22Rv1 (cell line): ENCODE measurements around the gene KLHL2.
"Not testable (repeated sequence)": the region's sequence is repeated elsewhere in the genome, so short reads cannot be mapped to it uniquely, and the experiment has no call there.

Experiments used
- H3K27ac ChIP-seq: fragments of 450-650 bp; 2 replicates; pipeline ENCODE4 v1.5.1; 2017
- ZFX ChIP-seq: fragments of 450-650 bp; IDR thresholded peaks from 2 replicates; pipeline ENCODE4 v1.6.1; 2017; ENCODE audit warnings: antibody characterized with exemption, borderline replicate concordance
- TF ChIP-seq, protein P1 (sequence below): fragments of 450-650 bp; IDR thresholded peaks from 2 replicates; pipeline ENCODE4 v1.5.1; 2017; ENCODE audit warnings: mild to moderate bottlenecking

The KLHL2 gene, protein sequence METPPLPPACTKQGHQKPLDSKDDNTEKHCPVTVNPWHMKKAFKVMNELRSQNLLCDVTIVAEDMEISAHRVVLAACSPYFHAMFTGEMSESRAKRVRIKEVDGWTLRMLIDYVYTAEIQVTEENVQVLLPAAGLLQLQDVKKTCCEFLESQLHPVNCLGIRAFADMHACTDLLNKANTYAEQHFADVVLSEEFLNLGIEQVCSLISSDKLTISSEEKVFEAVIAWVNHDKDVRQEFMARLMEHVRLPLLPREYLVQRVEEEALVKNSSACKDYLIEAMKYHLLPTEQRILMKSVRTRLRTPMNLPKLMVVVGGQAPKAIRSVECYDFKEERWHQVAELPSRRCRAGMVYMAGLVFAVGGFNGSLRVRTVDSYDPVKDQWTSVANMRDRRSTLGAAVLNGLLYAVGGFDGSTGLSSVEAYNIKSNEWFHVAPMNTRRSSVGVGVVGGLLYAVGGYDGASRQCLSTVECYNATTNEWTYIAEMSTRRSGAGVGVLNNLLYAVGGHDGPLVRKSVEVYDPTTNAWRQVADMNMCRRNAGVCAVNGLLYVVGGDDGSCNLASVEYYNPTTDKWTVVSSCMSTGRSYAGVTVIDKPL

DNA sequence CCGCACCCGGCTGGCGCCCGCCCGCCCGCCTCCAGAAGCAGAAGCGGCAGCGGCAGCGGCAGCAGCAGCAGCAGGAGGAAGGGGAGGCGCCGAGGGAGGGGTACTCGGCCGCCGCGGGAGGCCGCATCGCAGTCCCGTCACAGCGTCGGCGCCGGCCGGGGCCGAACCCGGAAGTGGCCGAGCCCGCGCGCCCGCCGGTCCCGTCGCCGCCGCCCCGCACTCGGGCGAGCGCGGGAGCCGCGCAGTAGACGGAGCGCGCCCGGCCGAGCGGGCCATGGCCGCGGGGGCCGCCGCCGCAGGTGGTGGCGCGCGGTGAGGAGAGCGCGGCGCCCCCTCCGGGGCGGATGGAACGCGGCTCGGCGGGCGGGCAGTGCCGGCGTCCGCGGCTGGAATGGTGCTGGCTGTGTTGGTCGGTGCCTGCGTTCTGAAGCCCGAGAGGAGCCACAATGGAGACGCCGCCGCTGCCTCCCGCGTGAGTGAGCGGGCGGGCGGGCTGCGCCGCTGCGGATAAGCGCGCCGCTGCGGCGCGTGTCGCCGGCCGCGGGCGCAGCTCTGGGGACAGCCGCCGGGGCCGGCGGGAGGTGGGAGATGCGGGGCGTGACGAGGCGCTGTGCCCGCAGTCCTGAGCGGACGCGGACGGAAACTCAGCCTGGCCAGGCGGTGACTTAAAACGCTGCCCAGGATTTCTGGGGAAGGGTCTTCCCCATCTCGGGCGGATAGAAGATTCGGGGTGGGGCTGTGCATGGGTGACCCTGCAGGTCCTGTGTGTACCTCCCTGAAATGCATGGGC, at the start of gene KLHL2:
Gene KLHL2 (plus strand): TSS at position 131 of the 790 bp plus-strand sequence. CDS start 316 bp downstream, at position 447.
- H3K27ac ChIP-seq = peak within 1 kb of the TSS; percentile 72
- no peak for TF ChIP-seq ZFX
- TF ChIP-seq, protein P1, sequence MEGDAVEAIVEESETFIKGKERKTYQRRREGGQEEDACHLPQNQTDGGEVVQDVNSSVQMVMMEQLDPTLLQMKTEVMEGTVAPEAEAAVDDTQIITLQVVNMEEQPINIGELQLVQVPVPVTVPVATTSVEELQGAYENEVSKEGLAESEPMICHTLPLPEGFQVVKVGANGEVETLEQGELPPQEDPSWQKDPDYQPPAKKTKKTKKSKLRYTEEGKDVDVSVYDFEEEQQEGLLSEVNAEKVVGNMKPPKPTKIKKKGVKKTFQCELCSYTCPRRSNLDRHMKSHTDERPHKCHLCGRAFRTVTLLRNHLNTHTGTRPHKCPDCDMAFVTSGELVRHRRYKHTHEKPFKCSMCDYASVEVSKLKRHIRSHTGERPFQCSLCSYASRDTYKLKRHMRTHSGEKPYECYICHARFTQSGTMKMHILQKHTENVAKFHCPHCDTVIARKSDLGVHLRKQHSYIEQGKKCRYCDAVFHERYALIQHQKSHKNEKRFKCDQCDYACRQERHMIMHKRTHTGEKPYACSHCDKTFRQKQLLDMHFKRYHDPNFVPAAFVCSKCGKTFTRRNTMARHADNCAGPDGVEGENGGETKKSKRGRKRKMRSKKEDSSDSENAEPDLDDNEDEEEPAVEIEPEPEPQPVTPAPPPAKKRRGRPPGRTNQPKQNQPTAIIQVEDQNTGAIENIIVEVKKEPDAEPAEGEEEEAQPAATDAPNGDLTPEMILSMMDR = 0 out of 2 replicates have a peak, but pooled peaks have one; percentile 17

DNA sequence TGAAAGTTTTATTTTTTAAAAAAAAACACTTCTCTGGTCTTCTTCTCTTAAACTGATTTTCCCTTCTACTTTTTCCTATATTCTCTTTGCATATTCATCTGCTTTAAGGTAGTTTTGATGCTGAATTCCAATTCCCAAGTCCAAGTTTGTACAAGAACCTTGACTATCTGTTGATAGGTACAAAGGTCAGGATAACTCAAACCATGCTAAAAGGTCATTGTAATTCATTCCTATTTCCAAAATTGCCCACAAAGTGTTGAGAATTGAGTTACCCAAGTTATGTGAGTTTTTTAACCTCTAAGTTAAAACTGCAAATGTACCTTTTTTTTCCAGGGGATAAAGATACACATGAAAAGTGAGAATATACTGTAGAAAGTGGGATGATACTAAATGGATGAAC, 48.6 kb upstream of the KLHL2 start:
- TF ChIP-seq, protein P1 = no peak
- no peak for TF ChIP-seq ZFX
- H3K27ac ChIP-seq = no peak overlapping the region

DNA sequence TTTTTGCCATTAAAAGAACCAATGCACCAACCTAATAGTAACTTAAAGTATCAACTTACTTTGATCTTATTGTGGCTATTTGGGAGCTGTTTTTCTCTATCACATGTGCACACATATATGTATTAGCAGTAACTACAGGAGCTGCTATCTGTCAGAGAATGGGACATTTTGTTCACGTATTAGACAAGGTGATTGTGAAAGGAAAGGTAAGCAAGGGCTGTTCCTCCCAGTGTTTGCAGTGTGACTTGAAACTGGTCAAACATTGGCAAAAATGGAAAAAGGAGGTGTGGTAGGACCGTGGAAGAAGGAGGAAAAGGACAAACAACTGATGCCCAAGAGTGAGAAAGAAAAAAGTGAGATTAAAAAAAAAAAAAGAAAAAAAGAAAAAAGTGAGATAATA, 43.1 kb upstream of the KLHL2 start:
- TF ChIP-seq ZFX = no peak
- TF ChIP-seq, protein P1 = no peak
- H3K27ac ChIP-seq = no peak overlapping the region

DNA sequence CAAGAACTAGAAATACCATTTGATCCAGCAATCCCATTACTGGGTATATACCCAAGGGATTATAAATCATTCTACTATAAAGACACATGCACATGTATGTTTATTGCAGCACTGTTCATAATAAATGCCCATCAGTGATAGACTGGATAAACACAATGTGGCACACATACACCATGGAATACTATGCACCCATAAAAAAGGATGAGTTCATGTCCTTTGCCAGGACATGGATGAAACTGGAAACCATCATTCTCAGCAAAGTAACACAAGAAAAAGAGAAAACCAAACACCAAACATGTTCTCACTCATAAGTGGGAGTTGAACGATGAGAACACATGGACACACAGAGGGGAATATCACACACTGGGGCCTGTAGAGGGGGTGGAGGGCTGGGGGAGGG, 40.5 kb upstream of the KLHL2 start:
- H3K27ac ChIP-seq = not testable (repeated sequence)

DNA sequence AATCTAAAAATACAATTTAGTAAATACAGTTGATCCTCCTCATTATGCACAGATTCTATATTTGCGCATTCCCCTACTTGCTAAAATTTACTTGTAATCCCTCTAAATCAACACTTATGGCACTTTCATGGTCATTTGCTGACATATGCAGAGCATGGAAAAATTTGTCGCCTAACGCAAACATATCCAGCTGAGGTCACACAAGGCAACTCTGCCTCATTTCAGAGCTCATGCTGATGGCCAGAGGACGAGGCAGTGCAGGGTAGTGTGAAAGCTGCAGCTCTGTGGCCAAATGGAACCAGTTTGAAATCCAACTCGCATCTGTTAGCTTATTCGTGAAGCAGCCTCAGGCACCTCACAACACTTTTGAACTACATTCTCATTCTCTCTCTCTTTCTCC, 39.7 kb upstream of the KLHL2 start:
- H3K27ac ChIP-seq = no peak overlapping the region
- TF ChIP-seq, protein P1 = no peak
- no peak for TF ChIP-seq ZFX

DNA sequence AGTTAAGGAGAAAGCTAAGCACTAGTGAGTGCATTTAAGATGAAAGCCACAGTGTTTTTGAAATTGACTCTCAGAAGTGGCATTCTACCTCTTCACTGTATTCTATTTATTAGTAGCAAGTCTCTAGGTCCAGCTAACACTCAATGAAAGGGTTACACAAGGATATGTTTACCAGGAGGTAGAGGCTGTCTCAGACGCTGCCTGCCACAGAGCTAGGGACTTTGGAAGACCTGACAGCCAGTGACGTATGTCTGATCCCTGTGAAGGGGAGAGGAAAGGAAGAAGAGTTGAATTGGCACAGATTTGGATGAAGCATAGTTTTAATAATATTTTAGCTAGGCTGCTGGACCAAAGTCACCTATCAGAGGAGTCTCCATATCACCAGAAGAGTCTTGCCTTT, 36.5 kb upstream of the KLHL2 start:
- no peak overlapping the region for H3K27ac ChIP-seq
- TF ChIP-seq, protein P1 = no peak
- TF ChIP-seq ZFX = no peak

DNA sequence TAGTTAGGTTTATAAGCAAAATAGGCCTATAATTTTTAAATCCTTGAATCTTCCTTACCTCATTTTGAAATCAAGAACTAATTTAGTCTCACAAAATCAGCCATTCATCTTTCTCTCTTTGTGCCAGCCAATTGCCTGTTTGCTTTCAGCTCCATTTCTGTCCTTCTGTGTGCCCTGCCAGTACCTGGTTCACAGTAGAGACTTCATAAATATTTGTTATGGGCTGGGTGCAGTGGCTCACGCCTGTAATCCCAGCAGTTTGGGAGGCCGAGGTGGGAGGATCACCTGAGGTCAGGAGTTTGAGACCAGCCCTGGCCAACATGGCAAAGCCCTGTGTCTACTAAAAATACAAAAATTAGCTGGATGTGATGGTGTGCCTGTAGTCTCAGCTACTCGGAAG, 31.9 kb upstream of the KLHL2 start:
- not testable (repeated sequence) for H3K27ac ChIP-seq

DNA sequence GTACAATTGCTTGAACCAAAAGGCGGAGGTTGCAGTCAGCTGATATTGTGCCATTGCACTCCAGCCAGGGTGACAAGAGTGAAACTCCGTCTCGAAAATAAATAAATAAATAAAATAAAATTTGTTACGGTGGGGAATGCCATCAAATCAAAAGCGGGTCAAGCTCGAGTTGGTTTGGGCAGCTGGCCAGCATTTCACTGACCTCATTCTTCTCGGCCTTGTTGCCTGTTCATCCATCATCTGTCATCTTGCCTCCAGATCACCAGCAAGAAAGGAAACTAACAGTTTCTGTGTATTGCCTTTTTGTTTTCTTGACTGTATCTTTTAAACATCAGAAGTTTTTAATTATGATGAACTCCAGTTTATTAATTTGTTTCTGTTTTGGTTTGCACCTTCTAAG, 31.5 kb upstream of the KLHL2 start:
- TF ChIP-seq ZFX = no peak
- TF ChIP-seq, protein P1 = no peak
- no peak overlapping the region for H3K27ac ChIP-seq
